Measurements from ENCODE around the gene MAP7. TPM values are rescaled to one million over a fixed set of nuclear protein-coding genes. Genes with fewer than 3 reads are reported as not detected.
A peak's percentile ranks its signal among the peaks of the same experiment; 100 is the strongest.

The MAP7 gene
- total and polyA plus RNA-seq, 8 donors = 15.7 to 22.0 (median 17.3) TPM

GRCh38 chr6:136466777-136467176 lies 83.4 kb downstream of the MAP7 start:
- H3K27me3 ChIP-seq = no peaks in the 10 kb centered on the region
- no peak overlapping the region for H3K4me3 ChIP-seq
- intact Hi-C loops (cut with DNase I) = no loop called here
- no peak for TF ChIP-seq CTCF (IDR thresholded peaks at IDR 0.05)
- H3K36me3 ChIP-seq = no peaks in the 10 kb centered on the region
- peaks cover 0 to 21% of the 10 kb centered on the region in 2 donors for H3K4me1 ChIP-seq
- ATAC-seq (no peak), DNase-seq (no peak)
- no peaks in the 10 kb centered on the region for H3K9me3 ChIP-seq
- H3K27ac ChIP-seq = no peak overlapping the region

- peaks cover 0 to 12% of the 10 kb centered on the region in 2 donors for H3K4me1 ChIP-seq
- H3K27ac ChIP-seq = no peak overlapping the region
- no peaks in the 10 kb centered on the region for H3K36me3 ChIP-seq
- no peak for ATAC-seq
- H3K27me3 ChIP-seq = no peaks in the 10 kb centered on the region
- H3K4me3 ChIP-seq = no peak overlapping the region
- DNase-seq = no peak
- intact Hi-C loops (cut with DNase I) = no loop called here
- TF ChIP-seq CTCF (IDR thresholded peaks at IDR 0.05) = no peak
- no peaks in the 10 kb centered on the region for H3K9me3 ChIP-seq
Measured at GRCh38 chr6:136465766-136466303, 84.4 kb downstream of the MAP7 start.

- no peak overlapping the region for H3K4me3 ChIP-seq
- DNase-seq (no peak), ATAC-seq (no peak)
- peaks cover 0 to 8% of the 10 kb centered on the region in 2 donors for H3K4me1 ChIP-seq
- no peaks in the 10 kb centered on the region for H3K36me3 ChIP-seq
- H3K27ac ChIP-seq = no peak overlapping the region
- no peaks in the 10 kb centered on the region for H3K27me3 ChIP-seq
- intact Hi-C loops (cut with DNase I) = no loop called here
- no peaks in the 10 kb centered on the region for H3K9me3 ChIP-seq
- TF ChIP-seq CTCF (IDR thresholded peaks at IDR 0.05) = no peak
Measured at GRCh38 chr6:136464874-136465273, 85.3 kb downstream of the MAP7 start.

GRCh38 chr6:136464148-136464547 lies 86.1 kb downstream of the MAP7 start:
- Histone ChIP-seq H3K4me1 (peaks cover 0 to under 1% of the 10 kb centered on the region in 2 donors), H3K9me3 (no peaks in the 10 kb centered on the region), H3K27ac (no peak overlapping the region), H3K27me3 (no peaks in the 10 kb centered on the region), H3K4me3 (no peak overlapping the region), H3K36me3 (no peaks in the 10 kb centered on the region)
- DNase-seq = no peak
- ATAC-seq = no peak
- intact Hi-C loops (cut with DNase I) = no loop called here
- no peak for TF ChIP-seq CTCF (IDR thresholded peaks at IDR 0.05)

- H3K27ac ChIP-seq = no peak overlapping the region
- no peaks in the 10 kb centered on the region for H3K27me3 ChIP-seq
- no peak overlapping the region for H3K4me3 ChIP-seq
- H3K36me3 ChIP-seq = no peaks in the 10 kb centered on the region
- TF ChIP-seq CTCF (IDR thresholded peaks at IDR 0.05) = no peak
- intact Hi-C loops (cut with DNase I) = no loop called here
- peak in 1 of 4 donors; percentile 32 for DNase-seq
- H3K4me1 ChIP-seq = no peaks in the 10 kb centered on the region
- H3K9me3 ChIP-seq = no peaks in the 10 kb centered on the region
- peak; percentile 63 for ATAC-seq
Measured at GRCh38 chr6:136463743-136464142, 86.5 kb downstream of the MAP7 start.
